Measurements from ENCODE around the gene SCRN1.
"Not testable (repeated sequence)": the region's sequence is repeated elsewhere in the genome, so short reads cannot be mapped to it uniquely, and the experiment has no call there.

The SCRN1 gene

DNA sequence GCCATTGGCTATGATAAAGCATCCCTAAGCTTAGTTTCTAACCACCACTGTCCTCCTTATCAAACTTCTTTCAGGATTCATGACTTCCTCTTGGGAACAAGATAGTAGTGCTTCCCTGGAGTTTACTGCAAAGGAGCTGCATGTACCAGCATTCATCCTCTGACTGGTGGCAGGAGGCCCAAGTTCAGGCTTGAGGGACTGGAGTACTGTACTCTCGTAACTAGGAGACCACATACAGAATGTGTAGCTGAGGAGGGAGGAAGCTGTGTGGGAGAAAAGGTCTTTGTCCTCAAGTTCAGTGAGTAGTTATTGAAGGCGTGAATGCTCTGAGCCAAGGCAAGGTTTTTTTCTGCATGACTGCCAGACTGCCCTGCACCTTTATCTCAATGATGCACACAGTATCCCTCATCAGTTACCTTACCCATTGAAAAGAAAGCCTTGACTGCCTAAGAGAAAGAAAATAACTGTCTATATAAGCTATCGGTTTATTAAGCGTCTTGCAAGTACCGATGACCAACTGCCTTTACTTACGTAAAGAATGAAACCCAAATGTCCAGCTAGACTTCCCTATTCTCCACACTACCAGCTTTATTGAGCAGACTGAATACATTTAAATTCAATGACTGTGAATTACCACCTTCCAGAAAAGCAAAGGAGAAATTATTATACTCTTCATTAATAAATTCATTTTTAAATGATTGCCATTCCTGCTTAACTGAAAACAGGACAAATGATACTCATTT lies 12.8 kb downstream of the SCRN1 start:
- Histone ChIP-seq H3K27me3 (ENCODE audit: control insufficient read depth, insufficient read depth, low read length) (no peaks in the 10 kb centered on the region), H3K9ac (ENCODE audit: low read length) (no peak overlapping the region), H3K36me3 (ENCODE audit: control insufficient read depth, insufficient read depth, low read length) (no peaks in the 10 kb centered on the region), H3K9me3 (ENCODE audit: control insufficient read depth, low read length) (no peaks in the 10 kb centered on the region), H3K4me1 (ENCODE audit: control insufficient read depth, insufficient read depth, low read length) (peaks cover 5% of the 10 kb centered on the region), H3K4me3 (ENCODE audit: low read length) (no peak overlapping the region)

DNA sequence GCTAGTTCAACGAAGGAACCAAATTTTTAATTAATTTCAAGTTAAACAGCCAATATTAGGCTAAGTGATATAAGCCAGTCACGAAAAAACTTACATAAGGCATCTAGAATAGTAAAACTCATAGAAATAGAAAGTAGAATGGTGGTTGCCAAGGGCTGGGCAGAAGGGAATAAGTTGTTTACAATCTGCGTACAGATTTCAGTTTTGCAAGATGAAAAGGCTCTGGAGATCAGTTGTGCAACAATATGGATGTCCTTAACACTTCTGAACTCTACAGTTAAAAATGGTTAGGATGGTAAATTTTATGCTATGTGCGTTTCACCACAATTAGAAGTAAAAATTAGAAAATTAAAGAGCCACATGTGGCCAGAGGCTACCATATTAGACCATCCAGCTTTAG lies 13.3 kb downstream of the SCRN1 start:
- Histone ChIP-seq H3K36me3 (ENCODE audit: control insufficient read depth, insufficient read depth, low read length) (no peaks in the 10 kb centered on the region), H3K9me3 (ENCODE audit: control insufficient read depth, low read length) (no peaks in the 10 kb centered on the region), H3K4me1 (ENCODE audit: control insufficient read depth, insufficient read depth, low read length) (peaks cover 5% of the 10 kb centered on the region), H3K9ac (ENCODE audit: low read length) (no peak overlapping the region), H3K27me3 (ENCODE audit: control insufficient read depth, insufficient read depth, low read length) (no peaks in the 10 kb centered on the region), H3K4me3 (ENCODE audit: low read length) (no peak overlapping the region)

DNA sequence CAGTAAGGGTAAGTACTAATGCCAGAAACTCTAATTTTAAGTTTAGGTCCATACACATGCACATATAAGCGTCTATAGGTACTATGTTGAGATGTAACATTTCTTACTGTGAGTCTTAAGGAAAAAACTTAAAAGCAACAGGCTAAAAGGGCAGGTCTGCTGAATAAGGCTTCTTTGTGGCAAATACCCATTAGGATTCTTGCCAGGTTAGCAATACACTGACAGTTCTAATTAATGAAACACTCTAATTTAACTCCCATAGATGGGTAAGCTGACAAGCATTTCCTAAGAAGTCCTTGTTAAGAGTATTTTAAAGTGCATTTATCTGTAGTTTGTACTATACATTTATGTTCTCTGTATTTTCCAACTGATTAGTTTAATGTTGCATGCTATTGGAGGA lies 14.0 kb downstream of the SCRN1 start:
- Histone ChIP-seq H3K36me3 (ENCODE audit: control insufficient read depth, insufficient read depth, low read length) (no peaks in the 10 kb centered on the region), H3K4me1 (ENCODE audit: control insufficient read depth, insufficient read depth, low read length) (peaks cover 5% of the 10 kb centered on the region), H3K27me3 (ENCODE audit: control insufficient read depth, insufficient read depth, low read length) (no peaks in the 10 kb centered on the region), H3K9ac (ENCODE audit: low read length) (no peak overlapping the region), H3K4me3 (ENCODE audit: low read length) (no peak overlapping the region), H3K9me3 (ENCODE audit: control insufficient read depth, low read length) (no peaks in the 10 kb centered on the region)

DNA sequence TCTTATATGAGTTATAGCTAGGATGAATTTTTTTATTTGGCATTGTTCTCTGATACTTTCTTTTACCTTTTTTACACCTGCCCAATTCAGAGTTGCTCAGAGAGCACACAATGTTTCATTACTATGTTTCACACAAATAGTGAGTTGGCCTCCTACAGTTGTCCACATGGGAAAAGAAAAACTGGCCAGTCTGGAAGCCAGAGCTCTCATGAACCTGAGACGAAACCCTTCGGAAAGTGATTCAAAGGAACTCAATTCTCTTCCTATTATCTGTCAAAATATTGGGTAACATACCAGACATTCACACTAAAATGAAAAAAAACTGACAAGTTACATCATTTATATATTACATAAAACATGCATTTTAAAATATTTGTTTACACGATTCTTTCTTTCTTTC lies 15.3 kb downstream of the SCRN1 start:
- H3K9me3 ChIP-seq (ENCODE audit: control insufficient read depth, low read length), result no peaks in the 10 kb centered on the region
- peaks cover 5% of the 10 kb centered on the region for H3K4me1 ChIP-seq (ENCODE audit: control insufficient read depth, insufficient read depth, low read length)
- no peak overlapping the region for H3K9ac ChIP-seq (ENCODE audit: low read length)
- no peaks in the 10 kb centered on the region for H3K27me3 ChIP-seq (ENCODE audit: control insufficient read depth, insufficient read depth, low read length)
- no peak overlapping the region for H3K4me3 ChIP-seq (ENCODE audit: low read length)
- H3K36me3 ChIP-seq (ENCODE audit: control insufficient read depth, insufficient read depth, low read length), result no peaks in the 10 kb centered on the region

DNA sequence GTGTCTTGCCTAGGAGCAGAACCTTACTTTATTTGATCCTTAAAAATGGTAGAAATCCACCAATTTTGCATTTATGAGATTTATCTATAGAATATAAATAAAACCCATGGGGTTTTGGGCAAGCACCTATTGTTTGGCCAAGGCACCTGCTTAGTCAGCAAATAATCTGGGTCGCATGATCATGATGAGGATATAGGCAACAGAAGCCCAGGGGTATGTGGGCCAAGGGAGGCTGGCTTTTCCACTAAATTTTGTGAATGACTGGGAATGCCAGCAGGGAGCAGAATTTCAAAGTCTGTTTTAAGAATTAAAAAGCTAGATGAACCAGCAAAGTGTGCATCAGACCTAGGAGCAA lies 17.3 kb downstream of the SCRN1 start:
- H3K9ac ChIP-seq (ENCODE audit: low read length), result no peak overlapping the region
- no peaks in the 10 kb centered on the region for H3K36me3 ChIP-seq (ENCODE audit: control insufficient read depth, insufficient read depth, low read length)
- H3K4me1 ChIP-seq (ENCODE audit: control insufficient read depth, insufficient read depth, low read length), result peaks cover 5% of the 10 kb centered on the region
- no peaks in the 10 kb centered on the region for H3K27me3 ChIP-seq (ENCODE audit: control insufficient read depth, insufficient read depth, low read length)
- H3K9me3 ChIP-seq (ENCODE audit: control insufficient read depth, low read length), result no peaks in the 10 kb centered on the region
- H3K4me3 ChIP-seq (ENCODE audit: low read length), result no peak overlapping the region

DNA sequence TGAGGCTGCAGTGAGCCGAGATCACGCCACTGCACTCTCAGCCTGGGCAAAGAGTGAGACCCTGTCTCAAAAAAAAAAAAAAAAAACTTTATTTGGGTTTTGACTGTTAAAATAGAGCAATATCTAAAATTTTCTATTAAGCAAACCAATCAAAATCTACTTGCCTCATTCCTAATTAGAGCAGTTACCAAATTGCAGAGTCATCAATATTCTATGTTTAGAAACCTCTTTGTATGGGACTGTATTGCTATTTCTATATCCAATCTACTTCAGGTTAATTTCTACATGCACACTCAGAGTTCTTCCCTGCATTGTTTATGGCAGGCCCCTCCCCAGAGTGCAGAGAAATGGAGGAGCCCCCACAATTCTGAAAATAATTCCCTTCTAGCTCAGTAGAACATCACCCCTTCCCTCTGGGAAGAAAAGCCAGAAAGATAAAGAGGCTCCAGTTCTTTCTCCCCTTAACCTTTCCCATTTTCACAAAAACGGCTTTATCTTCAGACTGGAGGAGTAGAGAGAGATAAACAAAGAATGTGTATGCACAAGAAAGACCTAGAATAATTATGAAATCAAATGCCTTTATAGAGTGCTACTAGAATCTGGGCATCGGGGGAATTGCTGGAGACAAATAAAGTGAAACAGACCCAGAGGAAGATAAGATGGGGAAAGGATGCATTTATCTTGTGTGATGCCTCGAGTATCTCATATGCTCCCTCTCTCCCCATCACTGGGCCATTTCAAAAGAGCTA lies 17.9 kb downstream of the SCRN1 start:
- Histone ChIP-seq H3K4me3 (ENCODE audit: low read length) (no peak overlapping the region), H3K36me3 (ENCODE audit: control insufficient read depth, insufficient read depth, low read length) (no peaks in the 10 kb centered on the region), H3K9ac (ENCODE audit: low read length) (no peak overlapping the region), H3K9me3 (ENCODE audit: control insufficient read depth, low read length) (no peaks in the 10 kb centered on the region), H3K27me3 (ENCODE audit: control insufficient read depth, insufficient read depth, low read length) (no peaks in the 10 kb centered on the region), H3K4me1 (ENCODE audit: control insufficient read depth, insufficient read depth, low read length) (peaks cover 5% of the 10 kb centered on the region)

DNA sequence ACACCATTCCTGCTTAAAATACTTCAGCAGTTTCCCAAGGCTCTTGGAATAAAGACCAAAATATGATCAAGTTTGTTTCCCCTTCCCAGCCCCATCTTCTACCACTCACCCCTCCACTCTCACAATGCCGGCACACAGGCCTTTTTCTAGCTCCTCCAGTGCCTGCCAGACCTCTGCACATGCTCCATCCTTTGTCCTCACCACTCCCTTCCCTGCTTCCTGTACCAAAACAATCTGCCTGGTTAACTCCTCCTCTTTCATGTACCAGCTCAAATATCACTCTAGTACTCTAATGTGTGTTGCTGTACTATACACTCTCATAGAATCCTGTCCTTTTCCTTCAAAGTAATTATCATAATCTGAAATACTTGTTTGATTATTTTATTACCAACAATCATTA lies 19.4 kb downstream of the SCRN1 start:
- Histone ChIP-seq H3K9ac (ENCODE audit: low read length) (no peak overlapping the region), H3K9me3 (ENCODE audit: control insufficient read depth, low read length) (no peaks in the 10 kb centered on the region), H3K27me3 (ENCODE audit: control insufficient read depth, insufficient read depth, low read length) (no peaks in the 10 kb centered on the region), H3K4me3 (ENCODE audit: low read length) (no peak overlapping the region), H3K36me3 (ENCODE audit: control insufficient read depth, insufficient read depth, low read length) (no peaks in the 10 kb centered on the region), H3K4me1 (ENCODE audit: control insufficient read depth, insufficient read depth, low read length) (peaks cover 1% of the 10 kb centered on the region)

DNA sequence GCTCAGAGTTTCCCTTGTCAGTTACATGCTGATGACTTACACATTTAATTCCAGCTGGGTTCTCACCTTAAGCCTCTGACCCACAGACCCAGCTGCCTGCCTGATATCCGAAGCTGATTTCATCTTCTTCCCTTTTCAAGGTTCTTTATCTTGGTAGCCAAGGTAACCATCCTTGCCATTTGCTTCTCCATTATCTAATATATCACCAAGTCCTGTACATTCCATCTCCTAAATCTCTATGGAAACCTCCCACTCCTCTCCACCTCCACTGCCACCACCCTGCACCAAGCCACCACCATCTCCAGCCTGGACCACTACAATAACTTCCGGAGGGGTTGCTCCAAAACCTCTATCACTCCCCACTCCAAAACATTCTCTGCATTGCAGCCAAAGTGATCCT lies 19.9 kb downstream of the SCRN1 start:
- no peaks in the 10 kb centered on the region for H3K36me3 ChIP-seq (ENCODE audit: control insufficient read depth, insufficient read depth, low read length)
- no peaks in the 10 kb centered on the region for H3K27me3 ChIP-seq (ENCODE audit: control insufficient read depth, insufficient read depth, low read length)
- no peak overlapping the region for H3K9ac ChIP-seq (ENCODE audit: low read length)
- no peaks in the 10 kb centered on the region for H3K4me1 ChIP-seq (ENCODE audit: control insufficient read depth, insufficient read depth, low read length)
- no peaks in the 10 kb centered on the region for H3K9me3 ChIP-seq (ENCODE audit: control insufficient read depth, low read length)
- no peak overlapping the region for H3K4me3 ChIP-seq (ENCODE audit: low read length)

DNA sequence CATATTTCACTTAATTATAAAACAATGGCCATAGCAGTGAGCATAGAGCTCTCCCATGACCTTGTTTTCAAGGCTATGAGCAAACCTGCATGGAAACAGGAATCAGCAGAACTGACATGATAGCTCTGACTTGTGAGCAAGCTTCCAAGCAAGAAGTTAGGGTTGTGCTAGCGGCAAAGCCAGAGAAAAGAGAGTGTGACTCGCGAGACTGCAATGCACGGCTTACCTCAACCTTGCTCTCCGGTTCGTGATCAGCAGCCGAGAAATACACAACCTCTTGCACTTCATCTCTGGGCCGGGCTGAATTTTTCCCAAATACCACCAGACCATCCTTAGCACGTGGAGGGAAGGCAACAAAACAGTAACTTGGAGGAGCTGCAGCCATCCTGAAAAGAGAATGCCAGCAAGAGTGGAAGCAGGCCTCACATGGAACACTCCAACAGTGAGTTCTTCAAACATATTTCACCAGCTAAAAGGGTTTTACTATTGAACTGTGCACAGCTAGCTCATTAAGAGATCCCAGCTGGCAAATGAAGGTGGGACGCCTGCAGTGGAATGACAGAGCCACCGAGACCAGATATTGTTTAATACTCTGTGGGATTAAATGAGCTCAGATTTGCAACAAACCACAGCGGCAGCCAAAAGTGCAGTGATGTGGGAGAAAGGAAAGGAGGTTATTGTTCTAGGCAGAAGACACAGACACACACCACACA lies 20.8 kb downstream of the SCRN1 start:
- no peaks in the 10 kb centered on the region for H3K36me3 ChIP-seq (ENCODE audit: control insufficient read depth, insufficient read depth, low read length)
- no peaks in the 10 kb centered on the region for H3K9me3 ChIP-seq (ENCODE audit: control insufficient read depth, low read length)
- no peak overlapping the region for H3K4me3 ChIP-seq (ENCODE audit: low read length)
- H3K27me3 ChIP-seq (ENCODE audit: control insufficient read depth, insufficient read depth, low read length), result no peaks in the 10 kb centered on the region
- no peak overlapping the region for H3K9ac ChIP-seq (ENCODE audit: low read length)
- no peaks in the 10 kb centered on the region for H3K4me1 ChIP-seq (ENCODE audit: control insufficient read depth, insufficient read depth, low read length)

DNA sequence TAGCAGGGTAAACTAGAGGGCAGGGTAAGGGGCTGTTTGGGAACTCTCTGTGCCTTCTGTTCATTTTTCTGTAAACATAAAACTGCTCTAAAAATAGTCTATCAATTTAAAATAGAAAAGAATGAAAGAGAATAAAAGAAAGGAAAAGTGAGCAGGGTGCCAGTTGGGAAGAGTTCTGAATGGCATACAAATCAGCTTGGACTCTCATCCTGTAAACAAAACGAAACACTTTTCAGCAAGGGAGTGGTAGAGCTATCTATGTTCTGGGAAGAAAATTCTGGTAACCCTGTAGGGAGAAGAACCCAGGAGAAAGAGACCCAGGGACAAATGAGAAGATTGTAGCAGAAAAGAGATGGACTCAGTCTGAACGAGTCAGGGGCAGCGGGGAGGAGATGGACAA lies 24.6 kb downstream of the SCRN1 start:
- H3K4me1 ChIP-seq (ENCODE audit: control insufficient read depth, insufficient read depth, low read length), result no peaks in the 10 kb centered on the region
- no peak overlapping the region for H3K9ac ChIP-seq (ENCODE audit: low read length)
- no peaks in the 10 kb centered on the region for H3K36me3 ChIP-seq (ENCODE audit: control insufficient read depth, insufficient read depth, low read length)
- no peaks in the 10 kb centered on the region for H3K9me3 ChIP-seq (ENCODE audit: control insufficient read depth, low read length)
- H3K27me3 ChIP-seq (ENCODE audit: control insufficient read depth, insufficient read depth, low read length), result no peaks in the 10 kb centered on the region
- H3K4me3 ChIP-seq (ENCODE audit: low read length), result no peak overlapping the region

DNA sequence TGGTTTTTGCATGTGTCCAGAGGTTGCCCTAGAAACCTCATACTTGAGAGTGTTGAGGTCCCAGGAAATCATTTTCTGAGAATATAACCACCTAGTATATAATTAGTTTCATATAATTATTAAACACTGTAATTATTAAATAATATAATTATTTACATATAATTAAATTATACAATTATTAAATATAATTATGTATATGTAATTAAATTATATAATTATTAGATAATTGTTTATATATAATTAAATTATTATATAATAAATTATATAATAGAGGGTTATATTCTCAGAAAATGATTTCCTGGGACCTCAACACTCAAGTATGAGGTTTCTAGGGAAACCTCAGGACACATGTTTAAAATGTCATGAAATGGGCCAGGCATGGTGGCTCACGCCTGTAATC lies 27.6 kb downstream of the SCRN1 start:
- no peaks in the 10 kb centered on the region for H3K27me3 ChIP-seq (ENCODE audit: control insufficient read depth, insufficient read depth, low read length)
- no peaks in the 10 kb centered on the region for H3K4me1 ChIP-seq (ENCODE audit: control insufficient read depth, insufficient read depth, low read length)
- no peak overlapping the region for H3K9ac ChIP-seq (ENCODE audit: low read length)
- no peaks in the 10 kb centered on the region for H3K9me3 ChIP-seq (ENCODE audit: control insufficient read depth, low read length)
- H3K36me3 ChIP-seq (ENCODE audit: control insufficient read depth, insufficient read depth, low read length), result no peaks in the 10 kb centered on the region
- H3K4me3 ChIP-seq (ENCODE audit: low read length), result no peak overlapping the region

DNA sequence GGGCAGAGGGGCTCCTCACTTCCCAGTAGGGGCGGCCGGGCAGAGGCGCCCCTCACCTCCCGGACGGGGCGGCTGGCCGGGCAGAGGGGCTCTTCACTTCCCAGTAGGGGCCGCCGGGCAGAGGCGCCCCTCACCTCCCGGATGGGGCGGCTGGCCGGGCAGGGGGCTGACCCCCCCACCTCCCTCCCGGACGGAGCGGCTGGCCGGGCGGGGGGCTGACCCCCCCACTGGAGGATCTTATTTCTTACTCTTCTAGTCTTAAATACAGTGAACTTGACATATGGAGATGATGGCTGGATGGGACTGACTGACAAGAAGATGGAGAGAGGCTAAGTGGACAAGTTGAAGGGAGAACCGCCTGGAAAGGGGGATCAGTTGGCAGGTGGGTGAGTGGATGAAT lies 28.0 kb downstream of the SCRN1 start:
- not testable (repeated sequence) for H3K9ac ChIP-seq (ENCODE audit: low read length); H3K27me3 ChIP-seq (ENCODE audit: control insufficient read depth, insufficient read depth, low read length); H3K4me3 ChIP-seq (ENCODE audit: low read length); H3K9me3 ChIP-seq (ENCODE audit: control insufficient read depth, low read length); H3K36me3 ChIP-seq (ENCODE audit: control insufficient read depth, insufficient read depth, low read length); H3K4me1 ChIP-seq (ENCODE audit: control insufficient read depth, insufficient read depth, low read length)

Measured in mucosa of stomach (tissue), 1 donor.